ENCODE results near the gene TLL2. TPM values are rescaled to one million over a fixed set of nuclear protein-coding genes. Genes with fewer than 3 reads are reported as not detected.

The TLL2 gene
- total and polyA plus RNA-seq, 9 of the 15 experiments (the other 6 are each of a cell fraction or from before 2014, with no cell fraction given) = 0.09 TPM; not detected in 8

DNA sequence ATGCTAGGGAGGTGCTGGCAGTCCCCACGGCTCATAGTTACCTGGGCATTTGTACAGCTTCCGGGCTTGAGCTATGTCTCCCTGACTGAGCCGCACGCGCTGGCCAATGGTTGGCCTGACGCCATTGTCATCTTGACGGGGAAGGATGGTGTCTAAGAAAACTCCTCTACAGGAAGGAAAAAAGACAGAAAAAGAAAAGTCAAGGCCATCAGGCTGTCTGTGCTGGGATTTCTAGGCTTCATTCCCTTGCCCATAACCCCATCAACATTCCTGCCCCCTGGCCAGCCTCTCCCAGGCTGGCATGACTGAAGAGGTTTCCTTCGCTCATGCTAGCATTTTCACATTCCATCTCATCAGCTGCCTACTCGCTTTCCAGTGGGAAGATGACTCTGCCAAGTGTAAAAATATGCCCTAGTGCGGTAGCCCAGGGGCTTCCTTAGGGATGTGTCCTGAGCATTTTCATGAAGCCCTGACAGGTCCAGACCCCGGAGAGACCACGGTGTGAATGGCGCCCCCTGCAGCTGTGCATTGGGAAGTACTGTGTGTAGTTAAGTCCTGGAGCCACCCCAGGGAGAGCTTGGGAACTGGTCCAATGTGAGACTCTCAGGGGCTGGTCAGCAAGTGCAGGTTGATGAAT is 100.5 kb downstream of the TLL2 start:
- CTCF ChIA-PET (ENCODE audit: low intra/inter-chr PET ratio) = no interaction called here
- Histone ChIP-seq H3K4me1 (replicated peaks in 1 of 2; ENCODE audit: control insufficient read depth in 2 of 2, insufficient read depth in 2 of 2, low read length in 2 of 2) (no peaks in the 10 kb centered on the region), H3K27ac (ENCODE audit: extremely low read depth, low read depth, low read length) (no peak overlapping the region), H2AFZ (ENCODE audit: low read depth, low read length) (no peak overlapping the region), H3K9ac (ENCODE audit: insufficient read depth in 1 of 2, low read depth in 2 of 2, low read length in 2 of 2) (no peak overlapping the region), H3K4me3 (no peak overlapping the region), H3K27me3 (ENCODE audit: control insufficient read depth in 2 of 2, insufficient read depth in 2 of 2, low read length in 2 of 2) (peaks cover 0 to 32% of the 10 kb centered on the region in 2 experiments; a peak in 2 of 5 replicates), H4K20me1 (replicated peaks; ENCODE audit: control insufficient read depth, insufficient read depth, low read length) (no peaks in the 10 kb centered on the region), H3K79me2 (ENCODE audit: control insufficient read depth, insufficient read depth, low read length) (no peaks in the 10 kb centered on the region), H3K36me3 (ENCODE audit: control insufficient read depth, insufficient read depth, low read length) (no peaks in the 10 kb centered on the region), H3K9me1 (ENCODE audit: control insufficient read depth, insufficient read depth, low read length) (no peaks in the 10 kb centered on the region), H3K9me3 (replicated peaks; ENCODE audit: control insufficient read depth, insufficient read depth, low read depth, low read length) (no peaks in the 10 kb centered on the region), H3K4me2 (ENCODE audit: insufficient read depth, low read length) (no peak overlapping the region)
- BruUV-seq (replicated peaks) = no TSS peak
- intact Hi-C loops (cut with micrococcal nuclease) (no loop called here), in situ Hi-C loops (cut with MboI) (no loop called here)
- ATAC-seq (peak; percentile 71), DNase-seq (ENCODE audit: extremely low read depth in 1 of 4, low spot score in 3 of 4) (peak; percentile 11 to 26 (median 17)), FAIRE-seq (no peak)
- 9% methylated on average over 10 of the region's 13 CpGs for WGBS (ENCODE audit: insufficient coverage, low coverage, missing lambda C conversion rate)
- POLR2A ChIA-PET = no interaction called here
- TF ChIP-seq, protein P1, sequence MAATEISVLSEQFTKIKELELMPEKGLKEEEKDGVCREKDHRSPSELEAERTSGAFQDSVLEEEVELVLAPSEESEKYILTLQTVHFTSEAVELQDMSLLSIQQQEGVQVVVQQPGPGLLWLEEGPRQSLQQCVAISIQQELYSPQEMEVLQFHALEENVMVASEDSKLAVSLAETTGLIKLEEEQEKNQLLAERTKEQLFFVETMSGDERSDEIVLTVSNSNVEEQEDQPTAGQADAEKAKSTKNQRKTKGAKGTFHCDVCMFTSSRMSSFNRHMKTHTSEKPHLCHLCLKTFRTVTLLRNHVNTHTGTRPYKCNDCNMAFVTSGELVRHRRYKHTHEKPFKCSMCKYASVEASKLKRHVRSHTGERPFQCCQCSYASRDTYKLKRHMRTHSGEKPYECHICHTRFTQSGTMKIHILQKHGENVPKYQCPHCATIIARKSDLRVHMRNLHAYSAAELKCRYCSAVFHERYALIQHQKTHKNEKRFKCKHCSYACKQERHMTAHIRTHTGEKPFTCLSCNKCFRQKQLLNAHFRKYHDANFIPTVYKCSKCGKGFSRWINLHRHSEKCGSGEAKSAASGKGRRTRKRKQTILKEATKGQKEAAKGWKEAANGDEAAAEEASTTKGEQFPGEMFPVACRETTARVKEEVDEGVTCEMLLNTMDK (IDR thresholded peaks at IDR 0.05; ENCODE audit: borderline replicate concordance, insufficient read depth, low read depth, low read length, poor library complexity, severe bottlenecking) = peak; percentile 20
- TF ChIP-seq, protein P2, sequence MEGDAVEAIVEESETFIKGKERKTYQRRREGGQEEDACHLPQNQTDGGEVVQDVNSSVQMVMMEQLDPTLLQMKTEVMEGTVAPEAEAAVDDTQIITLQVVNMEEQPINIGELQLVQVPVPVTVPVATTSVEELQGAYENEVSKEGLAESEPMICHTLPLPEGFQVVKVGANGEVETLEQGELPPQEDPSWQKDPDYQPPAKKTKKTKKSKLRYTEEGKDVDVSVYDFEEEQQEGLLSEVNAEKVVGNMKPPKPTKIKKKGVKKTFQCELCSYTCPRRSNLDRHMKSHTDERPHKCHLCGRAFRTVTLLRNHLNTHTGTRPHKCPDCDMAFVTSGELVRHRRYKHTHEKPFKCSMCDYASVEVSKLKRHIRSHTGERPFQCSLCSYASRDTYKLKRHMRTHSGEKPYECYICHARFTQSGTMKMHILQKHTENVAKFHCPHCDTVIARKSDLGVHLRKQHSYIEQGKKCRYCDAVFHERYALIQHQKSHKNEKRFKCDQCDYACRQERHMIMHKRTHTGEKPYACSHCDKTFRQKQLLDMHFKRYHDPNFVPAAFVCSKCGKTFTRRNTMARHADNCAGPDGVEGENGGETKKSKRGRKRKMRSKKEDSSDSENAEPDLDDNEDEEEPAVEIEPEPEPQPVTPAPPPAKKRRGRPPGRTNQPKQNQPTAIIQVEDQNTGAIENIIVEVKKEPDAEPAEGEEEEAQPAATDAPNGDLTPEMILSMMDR (IDR thresholded peaks at IDR 0.05 in 2 of 3, conservative IDR thresholded peaks at IDR 0.05 in 1 of 3; ENCODE audit: insufficient read depth in 2 of 3, low read depth in 1 of 3, low read length in 3 of 3) = peak; percentile 22 to 48 (median 46); a peak in 4 of 6 replicates
- TF ChIP-seq, protein P3, sequence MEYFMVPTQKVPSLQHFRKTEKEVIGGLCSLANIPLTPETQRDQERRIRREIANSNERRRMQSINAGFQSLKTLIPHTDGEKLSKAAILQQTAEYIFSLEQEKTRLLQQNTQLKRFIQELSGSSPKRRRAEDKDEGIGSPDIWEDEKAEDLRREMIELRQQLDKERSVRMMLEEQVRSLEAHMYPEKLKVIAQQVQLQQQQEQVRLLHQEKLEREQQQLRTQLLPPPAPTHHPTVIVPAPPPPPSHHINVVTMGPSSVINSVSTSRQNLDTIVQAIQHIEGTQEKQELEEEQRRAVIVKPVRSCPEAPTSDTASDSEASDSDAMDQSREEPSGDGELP (CRISPR knock-in tag; IDR thresholded peaks at IDR 0.05; ENCODE audit: borderline replicate concordance) = no peak

Data from K562 (cell line).